Measurements from ENCODE around the gene SASH1.

DNA sequence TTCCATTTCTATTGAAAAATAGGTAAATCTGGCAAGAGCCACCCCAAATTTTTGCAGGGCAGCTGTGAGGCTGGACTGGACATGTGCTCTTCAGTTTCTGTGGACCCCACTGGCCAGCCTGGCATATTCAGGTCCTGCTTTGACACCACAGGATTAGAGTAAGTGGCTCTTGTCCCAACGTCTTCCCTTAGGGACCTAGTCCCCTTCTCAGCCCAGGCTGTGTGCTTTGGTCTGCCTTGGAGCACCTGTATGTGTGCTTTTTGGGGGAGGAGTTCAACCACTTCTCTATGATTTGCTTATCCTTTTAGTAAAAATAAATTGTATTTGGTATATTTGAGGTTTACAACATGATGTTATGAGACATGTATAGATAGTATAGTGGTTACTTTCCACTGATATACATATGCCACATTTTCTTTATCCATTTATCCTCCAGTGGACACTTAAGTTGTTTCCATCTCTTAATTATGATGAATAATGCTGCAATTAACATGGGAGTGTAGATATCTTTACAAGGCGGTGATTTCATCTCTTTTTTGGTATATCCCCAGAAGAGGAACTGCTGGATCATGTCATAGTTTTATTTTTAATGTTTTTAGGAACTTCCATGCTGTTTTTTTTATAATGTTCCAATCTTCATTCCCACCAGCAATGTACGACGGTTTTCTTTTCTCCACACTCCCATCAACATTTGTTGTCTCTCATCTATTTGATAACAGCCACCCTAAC lies 236.4 kb downstream of the SASH1 start:
- TF ChIP-seq, protein P1, sequence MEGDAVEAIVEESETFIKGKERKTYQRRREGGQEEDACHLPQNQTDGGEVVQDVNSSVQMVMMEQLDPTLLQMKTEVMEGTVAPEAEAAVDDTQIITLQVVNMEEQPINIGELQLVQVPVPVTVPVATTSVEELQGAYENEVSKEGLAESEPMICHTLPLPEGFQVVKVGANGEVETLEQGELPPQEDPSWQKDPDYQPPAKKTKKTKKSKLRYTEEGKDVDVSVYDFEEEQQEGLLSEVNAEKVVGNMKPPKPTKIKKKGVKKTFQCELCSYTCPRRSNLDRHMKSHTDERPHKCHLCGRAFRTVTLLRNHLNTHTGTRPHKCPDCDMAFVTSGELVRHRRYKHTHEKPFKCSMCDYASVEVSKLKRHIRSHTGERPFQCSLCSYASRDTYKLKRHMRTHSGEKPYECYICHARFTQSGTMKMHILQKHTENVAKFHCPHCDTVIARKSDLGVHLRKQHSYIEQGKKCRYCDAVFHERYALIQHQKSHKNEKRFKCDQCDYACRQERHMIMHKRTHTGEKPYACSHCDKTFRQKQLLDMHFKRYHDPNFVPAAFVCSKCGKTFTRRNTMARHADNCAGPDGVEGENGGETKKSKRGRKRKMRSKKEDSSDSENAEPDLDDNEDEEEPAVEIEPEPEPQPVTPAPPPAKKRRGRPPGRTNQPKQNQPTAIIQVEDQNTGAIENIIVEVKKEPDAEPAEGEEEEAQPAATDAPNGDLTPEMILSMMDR (conservative IDR thresholded peaks at IDR 0.05 in 1 of 2, IDR thresholded peaks at IDR 0.05 in 1 of 2; ENCODE audit: extremely low read depth in 1 of 2, insufficient read depth in 1 of 2, low read depth in 1 of 2, low read length in 2 of 2) = no peak
- no peak for TF ChIP-seq EZH2 (IDR thresholded peaks at IDR 0.05; ENCODE audit: borderline replicate concordance, low read length)

All from mammary epithelial cell (primary cell).